Duodenal mucosa (tissue), 2 donors: ENCODE measurements around the gene NXPH4.

ENCODE experiments used
- H3K27ac ChIP-seq: one replicate; pipeline ENCODE4 v1.7.0; 2013; ENCODE audit warnings: low read depth, low read length
- H3K27me3 ChIP-seq, 2 donors: one replicate each; pipeline ENCODE4 v1.7.0; 2013; ENCODE audit warnings: low read length in 2 of 2, control low read depth in 1 of 2; ENCODE audit not compliant: insufficient read depth in 2 of 2, control insufficient read depth in 1 of 2
- H3K36me3 ChIP-seq, 2 donors: one replicate each; pipeline ENCODE4 v1.7.0; 2013; ENCODE audit warnings: low read length in 2 of 2, control low read depth in 1 of 2; ENCODE audit not compliant: insufficient read depth in 2 of 2, control insufficient read depth in 1 of 2
- H3K4me1 ChIP-seq, 2 donors: one replicate each; pipeline ENCODE4 v1.7.0; 2013; ENCODE audit warnings: low read length in 2 of 2, control low read depth in 1 of 2; ENCODE audit not compliant: insufficient read depth in 2 of 2, control insufficient read depth in 1 of 2
- H3K4me3 ChIP-seq, 2 donors: one replicate each; pipeline ENCODE4 v1.7.0; 2013; ENCODE audit warnings: low read length in 2 of 2, low read depth in 1 of 2
- H3K9ac ChIP-seq, 2 donors: one replicate each; pipeline ENCODE4 v1.7.0; 2013; ENCODE audit warnings: low read length in 2 of 2, low read depth in 1 of 2
- H3K9me3 ChIP-seq, 2 donors: one replicate each; pipeline ENCODE4 v1.7.0; 2013; ENCODE audit warnings: low read length in 2 of 2, control low read depth in 1 of 2; ENCODE audit not compliant: control insufficient read depth in 1 of 2

Gene NXPH4

GRCh38 chr12:57182918-57183575, 33.5 kb upstream of the NXPH4 start:
- H3K36me3 ChIP-seq, result peaks cover 51 to 89% of the 10 kb centered on the region in 2 donors
- no peaks in the 10 kb centered on the region for H3K4me1 ChIP-seq
- H3K27me3 ChIP-seq, result no peaks in the 10 kb centered on the region
- no peak overlapping the region for H3K27ac ChIP-seq
- no peak overlapping the region for H3K4me3 ChIP-seq
- no peak overlapping the region for H3K9ac ChIP-seq
- H3K9me3 ChIP-seq, result no peaks in the 10 kb centered on the region

GRCh38 chr12:57183939-57184725, 32.5 kb upstream of the NXPH4 start:
- no peaks in the 10 kb centered on the region for H3K9me3 ChIP-seq
- no peak overlapping the region for H3K4me3 ChIP-seq
- no peak overlapping the region for H3K27ac ChIP-seq
- no peaks in the 10 kb centered on the region for H3K4me1 ChIP-seq
- H3K27me3 ChIP-seq, result no peaks in the 10 kb centered on the region
- peaks cover 50 to 89% of the 10 kb centered on the region in 2 donors for H3K36me3 ChIP-seq
- no peak overlapping the region for H3K9ac ChIP-seq

GRCh38 chr12:57185403-57185802, 31.2 kb upstream of the NXPH4 start:
- Histone ChIP-seq H3K4me3 (no peak overlapping the region), H3K27me3 (no peaks in the 10 kb centered on the region), H3K4me1 (no peaks in the 10 kb centered on the region), H3K9me3 (no peaks in the 10 kb centered on the region), H3K36me3 (peaks cover 46 to 89% of the 10 kb centered on the region in 2 donors), H3K27ac (no peak overlapping the region), H3K9ac (no peak overlapping the region)

- Histone ChIP-seq H3K9ac (no peak overlapping the region), H3K27me3 (no peaks in the 10 kb centered on the region), H3K27ac (no peak overlapping the region)
These were observed 30.6 kb upstream of the NXPH4 start for GRCh38 chr12:57185906-57186508.

DNA sequence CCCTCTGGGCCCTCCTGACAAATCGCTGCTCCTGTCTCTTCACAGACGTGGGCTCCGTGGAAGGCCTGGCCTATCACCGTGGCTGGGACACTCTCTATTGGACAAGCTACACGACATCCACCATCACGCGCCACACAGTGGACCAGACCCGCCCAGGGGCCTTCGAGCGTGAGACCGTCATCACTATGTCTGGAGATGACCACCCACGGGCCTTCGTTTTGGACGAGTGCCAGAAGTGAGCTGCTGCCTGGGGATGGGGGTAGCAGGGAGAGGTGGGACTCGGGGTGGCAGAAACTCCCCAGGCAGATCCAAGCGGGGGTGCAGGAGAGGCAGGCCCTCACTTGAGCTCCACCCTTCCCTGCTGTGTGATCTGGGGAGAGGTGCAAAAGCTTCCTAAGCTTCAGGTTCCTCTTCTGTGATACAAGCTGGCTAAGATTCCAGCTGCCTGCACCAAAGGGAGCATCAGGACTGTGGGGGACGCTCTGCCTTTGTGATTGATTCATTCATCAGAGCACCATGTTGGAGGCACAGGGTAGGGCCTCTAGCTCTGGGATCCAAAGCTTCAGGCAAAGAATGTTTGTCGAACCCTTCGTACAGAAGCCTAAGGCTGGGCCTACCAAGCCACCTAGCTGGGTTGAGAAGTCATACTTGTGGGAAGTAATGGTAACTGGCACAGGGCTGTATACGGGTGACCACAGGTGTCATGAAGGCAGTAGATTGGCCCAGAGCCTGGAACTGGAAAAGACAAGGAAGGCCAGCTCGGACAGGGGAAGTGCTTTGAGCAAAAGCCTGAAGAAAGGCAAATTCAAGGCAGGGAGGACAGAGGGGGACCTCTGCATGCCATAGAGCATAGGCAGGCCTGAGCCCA, 29.1 kb upstream of the NXPH4 start:
- no peak overlapping the region for H3K27ac ChIP-seq
- H3K27me3 ChIP-seq, result no peaks in the 10 kb centered on the region
- H3K36me3 ChIP-seq, result peaks cover 61 to 94% of the 10 kb centered on the region in 2 donors
- H3K4me3 ChIP-seq, result no peak overlapping the region
- H3K4me1 ChIP-seq, result no peaks in the 10 kb centered on the region
- H3K9ac ChIP-seq, result no peak overlapping the region
- no peaks in the 10 kb centered on the region for H3K9me3 ChIP-seq

More at GRCh38 chr12:57185906-57186508, 30.6 kb upstream of the NXPH4 start:
- Histone ChIP-seq H3K36me3 (peaks cover 48 to 89% of the 10 kb centered on the region in 2 donors), H3K9me3 (no peaks in the 10 kb centered on the region), H3K4me3 (no peak overlapping the region), H3K4me1 (no peaks in the 10 kb centered on the region)

DNA sequence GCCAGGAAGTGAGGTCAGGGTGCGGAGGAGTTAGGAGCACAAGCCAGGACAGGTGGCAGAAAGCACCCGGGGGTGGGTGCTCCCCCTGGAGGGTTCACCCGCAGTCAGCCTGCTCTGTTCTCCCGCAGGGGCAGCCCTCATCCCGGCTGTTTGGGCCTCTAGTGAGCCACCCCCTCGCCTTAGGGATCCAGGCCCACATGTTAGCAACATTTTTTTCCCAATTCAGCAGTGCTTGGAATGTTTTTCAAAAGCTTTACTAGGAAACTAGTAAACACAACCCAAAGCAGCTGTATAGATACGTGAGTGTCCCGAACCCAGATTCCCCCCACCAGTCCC, 28.5 kb upstream of the NXPH4 start:
- Histone ChIP-seq H3K9ac (no peak overlapping the region), H3K27ac (no peak overlapping the region), H3K4me1 (no peaks in the 10 kb centered on the region), H3K9me3 (no peaks in the 10 kb centered on the region), H3K4me3 (no peak overlapping the region), H3K36me3 (peaks cover 68 to 100% of the 10 kb centered on the region in 2 donors), H3K27me3 (no peaks in the 10 kb centered on the region)

GRCh38 chr12:57190037-57190436, 26.6 kb upstream of the NXPH4 start:
- peaks cover 63 to 100% of the 10 kb centered on the region in 2 donors for H3K36me3 ChIP-seq

GRCh38 chr12:57190821-57191220, 25.8 kb upstream of the NXPH4 start:
- Histone ChIP-seq H3K9ac (no peak overlapping the region), H3K36me3 (peaks cover 65 to 100% of the 10 kb centered on the region in 2 donors), H3K4me3 (no peak overlapping the region), H3K27me3 (no peaks in the 10 kb centered on the region), H3K27ac (no peak overlapping the region), H3K9me3 (no peaks in the 10 kb centered on the region), H3K4me1 (no peaks in the 10 kb centered on the region)

More at GRCh38 chr12:57190037-57190436, 26.6 kb upstream of the NXPH4 start:
- H3K4me1 ChIP-seq, result no peaks in the 10 kb centered on the region
- H3K9me3 ChIP-seq, result no peaks in the 10 kb centered on the region
- no peaks in the 10 kb centered on the region for H3K27me3 ChIP-seq
- H3K27ac ChIP-seq, result no peak overlapping the region
- H3K4me3 ChIP-seq, result no peak overlapping the region
- H3K9ac ChIP-seq, result no peak overlapping the region

GRCh38 chr12:57191410-57191809, 25.2 kb upstream of the NXPH4 start:
- Histone ChIP-seq H3K4me1 (no peaks in the 10 kb centered on the region), H3K4me3 (no peak overlapping the region), H3K9ac (no peak overlapping the region), H3K27ac (no peak overlapping the region), H3K27me3 (no peaks in the 10 kb centered on the region), H3K9me3 (no peaks in the 10 kb centered on the region), H3K36me3 (peaks cover 65 to 100% of the 10 kb centered on the region in 2 donors)
